GM18951 (cell line): ENCODE data around the gene EXOSC2.
"Not testable (repeated sequence)": the region's sequence is repeated elsewhere in the genome, so short reads cannot be mapped to it uniquely, and the experiment has no call there.

Experiments
- POLR2A ChIP-seq: IDR thresholded peaks from 4 replicates; pipeline ENCODE4 v1.6.1; 2011; ENCODE audit warnings: mild to moderate bottlenecking; ENCODE audit not compliant: insufficient read length, insufficient read depth; ENCODE audit errors: extremely low read depth
- in situ Hi-C: fragments of 300-500 bp; cut with MboI; formaldehyde crosslinking; loops from one replicate; pipeline ENCODE4 v1.12.0; 2022; ENCODE audit warnings: low sequenced_read_pairs, mixed read lengths, inconsistent platforms; ENCODE audit not compliant: unreplicated experiment

Gene EXOSC2

DNA sequence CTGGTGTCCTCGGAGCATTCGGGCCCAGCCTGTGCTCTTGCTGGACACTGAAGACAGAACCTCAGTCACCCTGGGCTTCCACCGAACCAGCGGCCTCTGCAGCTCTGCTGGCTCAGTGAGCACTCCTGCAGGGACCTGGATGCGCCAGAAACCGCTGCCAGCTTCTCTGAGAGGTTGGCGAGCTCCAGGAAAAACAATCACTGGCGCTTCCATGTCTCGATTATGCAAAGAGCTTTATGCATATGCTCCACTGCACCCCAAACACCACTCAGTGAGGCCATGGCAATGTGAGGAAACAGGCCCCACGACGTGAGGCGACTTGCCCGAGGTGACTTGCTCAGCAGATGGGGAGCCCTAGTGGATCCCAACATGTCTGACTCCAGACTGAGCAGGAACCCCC is 18.2 kb upstream of the EXOSC2 start:
- in situ Hi-C loops = loop anchor here (10.0 kb wide), 1 partner anchor 211 kb away; no protein-coding TSS in a partner anchor
- TF ChIP-seq POLR2A = no peak

DNA sequence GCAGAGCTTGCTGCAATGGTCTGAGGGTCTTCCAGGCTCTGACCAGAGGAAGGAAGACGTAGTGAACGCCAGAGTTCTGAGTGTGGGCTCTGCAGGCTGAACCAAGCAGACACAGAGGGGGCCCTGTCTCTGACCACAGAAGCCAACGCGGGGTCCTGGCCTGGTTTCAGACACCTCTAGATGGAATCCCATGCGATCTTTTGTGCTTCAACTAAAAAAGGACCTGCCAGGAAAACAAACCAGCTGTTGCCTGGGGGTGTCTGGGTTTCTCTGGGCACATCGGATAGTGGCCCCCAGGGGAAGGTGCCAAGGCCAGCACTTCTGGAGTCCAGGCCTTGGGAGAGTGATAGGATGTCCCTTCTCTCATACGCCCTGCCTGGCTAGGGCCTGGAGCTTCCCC is 16.3 kb upstream of the EXOSC2 start:
- in situ Hi-C loops = loop anchor here (10.0 kb wide), 1 partner anchor 212 kb away; no protein-coding TSS in a partner anchor
- no peak for TF ChIP-seq POLR2A

DNA sequence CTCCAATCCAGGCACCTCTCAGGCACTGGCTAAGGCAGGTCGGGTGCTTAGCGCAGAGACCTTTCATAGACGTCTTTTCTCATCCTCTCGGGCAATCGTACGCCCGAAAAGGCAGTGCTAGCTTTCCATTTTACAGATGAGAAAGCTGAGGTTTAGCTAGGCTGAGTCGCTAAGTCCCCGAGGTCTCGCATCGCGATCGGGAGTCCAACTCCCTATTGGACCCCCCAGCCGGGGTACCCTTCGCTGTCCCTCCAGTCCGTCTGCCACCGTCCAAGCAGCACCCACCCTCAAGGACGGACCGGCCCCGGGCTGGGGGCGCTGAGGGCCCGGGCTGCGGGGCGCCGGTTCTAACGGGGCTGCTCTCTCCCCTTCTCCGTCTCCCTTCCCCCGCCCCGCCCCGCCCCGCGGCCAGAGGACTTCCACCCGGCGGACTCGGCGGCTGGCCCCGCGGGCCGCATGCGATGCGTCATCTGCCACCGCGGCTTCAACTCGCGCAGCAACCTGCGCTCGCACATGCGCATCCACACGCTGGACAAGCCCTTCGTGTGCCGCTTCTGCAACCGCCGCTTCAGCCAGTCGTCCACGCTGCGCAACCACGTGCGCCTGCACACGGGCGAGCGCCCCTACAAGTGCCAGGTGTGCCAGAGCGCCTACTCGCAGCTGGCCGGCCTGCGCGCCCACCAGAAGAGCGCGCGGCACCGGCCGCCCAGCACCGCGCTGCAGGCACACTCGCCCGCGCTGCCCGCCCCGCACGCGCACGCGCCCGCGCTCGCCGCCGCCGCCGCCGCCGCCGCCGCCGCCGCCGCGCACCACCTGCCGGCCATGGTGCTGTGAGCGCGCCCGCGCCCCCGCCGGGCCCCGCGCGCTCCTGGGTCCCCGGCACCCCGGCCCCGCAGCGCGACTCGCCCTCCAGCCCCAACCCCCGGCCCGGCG is 12.5 kb upstream of the EXOSC2 start:
- in situ Hi-C loops = no loop called here
- TF ChIP-seq POLR2A = peak; percentile 22

DNA sequence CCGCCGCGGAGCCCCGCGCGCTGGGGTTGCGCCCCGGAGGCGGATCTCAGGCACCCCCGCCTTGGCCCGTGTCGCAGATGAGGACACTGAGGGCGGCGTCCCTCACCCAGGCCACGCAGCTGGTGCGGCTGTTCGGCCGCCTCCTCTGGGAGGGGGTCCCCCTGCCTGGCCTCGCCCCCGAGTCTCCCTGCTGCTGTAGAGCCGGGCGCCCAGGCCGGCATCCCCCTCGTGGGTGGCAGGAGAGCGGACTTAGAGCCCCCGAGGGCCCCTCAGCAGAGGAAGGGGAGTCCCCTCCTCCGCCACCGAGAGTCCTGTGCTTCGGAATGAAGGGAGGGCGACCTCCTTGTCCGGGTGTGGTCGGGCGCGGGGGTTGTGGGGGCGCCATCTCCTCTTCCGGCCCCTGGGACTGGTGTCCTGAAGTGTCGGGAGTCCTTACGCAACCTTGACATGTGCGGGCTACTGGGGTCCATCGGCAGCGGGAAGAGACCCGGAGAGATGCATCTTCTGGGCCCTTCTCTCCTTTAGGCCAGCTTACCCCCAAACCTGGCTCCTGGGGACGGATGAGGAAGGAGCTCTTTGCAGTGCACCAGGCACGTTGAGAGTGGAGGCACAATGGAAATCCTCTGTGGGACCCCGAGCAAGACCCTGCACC is 11.7 kb upstream of the EXOSC2 start:
- no peak for TF ChIP-seq POLR2A
- in situ Hi-C loops = no loop called here

DNA sequence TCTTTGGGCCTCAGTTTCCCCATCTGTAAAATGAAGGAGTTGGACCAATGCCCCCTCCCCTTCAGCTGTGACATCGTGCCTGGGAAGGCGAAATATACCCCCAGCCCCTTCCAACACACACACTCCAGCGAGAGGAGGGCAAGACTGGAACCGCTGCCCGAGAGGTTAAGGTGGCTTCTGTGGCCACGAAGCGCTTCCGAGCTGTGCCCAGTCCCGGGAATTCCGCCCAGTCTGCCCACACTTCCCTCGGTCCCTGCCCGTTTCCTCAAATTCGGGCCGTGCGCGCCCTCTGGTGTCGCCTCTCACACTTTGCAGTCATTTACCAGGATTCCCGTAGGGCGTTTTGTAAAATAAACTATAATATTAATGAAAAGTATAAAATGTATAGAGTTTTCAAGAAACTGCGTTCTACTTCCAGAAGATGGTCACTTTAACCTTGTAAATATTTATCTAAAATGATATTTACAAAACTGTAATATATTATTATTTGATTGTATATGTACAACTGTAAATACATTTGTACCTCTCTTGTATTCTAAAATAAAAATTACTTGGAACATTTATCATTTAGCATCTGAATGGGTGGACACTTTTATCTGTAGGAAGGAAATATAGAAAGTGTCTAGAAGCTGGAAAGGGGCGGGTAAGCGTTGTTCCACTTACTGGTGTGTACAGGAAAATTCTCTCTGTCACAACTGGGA is 11.0 kb upstream of the EXOSC2 start:
- TF ChIP-seq POLR2A = no peak
- in situ Hi-C loops = no loop called here

DNA sequence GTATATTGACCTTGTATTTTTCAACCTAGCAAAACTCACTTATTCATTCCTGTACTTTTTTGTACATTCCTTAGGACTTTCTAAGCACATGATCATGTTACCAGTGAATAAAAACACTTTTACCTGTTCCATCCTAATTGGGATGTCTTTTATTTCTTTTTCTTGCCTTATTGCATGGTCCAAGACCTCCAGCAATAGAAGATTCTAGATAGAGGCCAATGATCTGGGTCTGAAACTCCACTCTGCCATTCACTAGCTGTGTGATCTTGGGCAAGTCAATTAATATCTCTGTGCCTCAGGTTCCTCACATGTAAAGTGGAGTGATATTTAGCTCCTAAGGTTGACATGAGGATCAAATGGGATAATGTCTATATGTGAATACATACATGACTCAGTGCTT is 8.5 kb upstream of the EXOSC2 start:
- TF ChIP-seq POLR2A = no peak
- in situ Hi-C loops = no loop called here

DNA sequence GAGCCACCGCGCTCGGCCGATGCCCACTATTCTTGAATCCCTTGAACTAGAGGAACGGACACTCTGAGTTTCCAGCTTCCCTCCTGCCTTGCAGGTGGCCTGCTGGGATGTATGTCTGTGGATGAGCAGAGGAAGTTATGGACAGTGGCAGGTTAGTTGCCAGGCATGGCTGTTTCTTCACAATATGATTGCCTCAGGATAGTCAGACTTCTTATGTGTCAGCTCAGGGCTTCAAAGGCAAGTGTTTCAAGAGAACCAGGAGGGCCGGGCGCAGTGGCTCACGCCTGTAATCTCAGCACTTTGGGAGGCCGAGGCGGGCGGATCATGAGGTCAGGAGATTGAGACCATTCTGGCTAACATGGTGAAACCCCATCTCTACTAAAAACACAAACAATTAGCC is 7.6 kb upstream of the EXOSC2 start:
- in situ Hi-C loops = not testable (repeated sequence)

DNA sequence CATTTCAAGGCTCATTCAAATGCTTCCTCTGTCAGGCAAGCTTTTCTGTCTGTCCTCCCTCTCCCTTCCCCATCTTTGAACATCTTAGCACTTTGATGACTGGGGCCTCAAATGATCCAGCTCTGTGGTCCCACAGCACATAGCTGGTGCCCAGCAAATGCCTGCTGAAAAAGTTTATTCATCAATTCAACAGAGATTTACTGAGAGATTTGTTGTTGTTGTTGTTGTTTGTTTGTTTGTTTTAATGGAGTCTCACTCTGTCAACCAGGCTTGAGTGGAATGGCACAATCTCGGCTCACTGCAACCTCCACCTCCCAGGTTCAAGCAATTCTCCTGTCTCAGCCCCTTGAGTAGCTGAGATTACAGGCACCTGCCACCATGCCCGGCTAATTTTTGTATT is 6.0 kb upstream of the EXOSC2 start:
- no peak for TF ChIP-seq POLR2A
- in situ Hi-C loops = no loop called here

DNA sequence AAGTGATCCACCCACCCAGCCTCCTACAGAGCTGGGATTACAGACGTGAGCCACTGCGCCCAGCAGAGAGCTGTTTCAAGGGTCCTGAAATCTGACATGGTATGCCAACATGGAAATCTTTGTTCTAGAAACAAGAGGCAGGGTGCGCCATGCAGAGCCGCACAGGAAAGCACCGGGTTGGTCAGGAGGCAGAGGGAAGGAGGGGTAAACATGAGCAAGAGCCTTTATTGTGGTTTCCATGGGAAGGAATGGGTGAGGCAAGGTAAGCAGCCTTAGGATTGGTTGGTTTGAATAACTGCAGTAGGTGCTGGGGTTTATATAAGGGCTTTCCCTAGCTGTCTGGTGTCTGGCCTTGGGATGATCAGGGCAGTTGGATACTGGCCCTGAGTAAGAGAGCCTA is 5.5 kb upstream of the EXOSC2 start:
- in situ Hi-C loops = no loop called here
- TF ChIP-seq POLR2A = no peak

DNA sequence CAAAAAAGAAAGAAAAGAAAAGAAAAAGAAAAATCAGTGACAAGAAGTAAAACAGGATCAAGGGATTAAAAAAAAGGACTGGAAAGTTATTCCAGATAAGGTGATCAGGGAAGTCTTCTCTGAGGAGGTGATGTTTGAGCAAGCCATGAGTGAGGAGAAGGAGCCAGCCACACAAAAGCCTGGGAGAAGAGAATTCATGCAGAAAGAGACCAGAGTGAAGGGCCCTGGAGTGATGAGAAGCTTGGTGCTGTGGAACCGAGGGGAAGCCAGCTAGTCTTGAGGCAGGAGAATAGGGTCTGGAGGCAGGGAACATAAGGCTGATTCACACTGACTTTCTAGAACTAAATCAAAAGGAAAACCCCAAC is 4.0 kb upstream of the EXOSC2 start:
- TF ChIP-seq POLR2A = no peak
- in situ Hi-C loops = no loop called here

DNA sequence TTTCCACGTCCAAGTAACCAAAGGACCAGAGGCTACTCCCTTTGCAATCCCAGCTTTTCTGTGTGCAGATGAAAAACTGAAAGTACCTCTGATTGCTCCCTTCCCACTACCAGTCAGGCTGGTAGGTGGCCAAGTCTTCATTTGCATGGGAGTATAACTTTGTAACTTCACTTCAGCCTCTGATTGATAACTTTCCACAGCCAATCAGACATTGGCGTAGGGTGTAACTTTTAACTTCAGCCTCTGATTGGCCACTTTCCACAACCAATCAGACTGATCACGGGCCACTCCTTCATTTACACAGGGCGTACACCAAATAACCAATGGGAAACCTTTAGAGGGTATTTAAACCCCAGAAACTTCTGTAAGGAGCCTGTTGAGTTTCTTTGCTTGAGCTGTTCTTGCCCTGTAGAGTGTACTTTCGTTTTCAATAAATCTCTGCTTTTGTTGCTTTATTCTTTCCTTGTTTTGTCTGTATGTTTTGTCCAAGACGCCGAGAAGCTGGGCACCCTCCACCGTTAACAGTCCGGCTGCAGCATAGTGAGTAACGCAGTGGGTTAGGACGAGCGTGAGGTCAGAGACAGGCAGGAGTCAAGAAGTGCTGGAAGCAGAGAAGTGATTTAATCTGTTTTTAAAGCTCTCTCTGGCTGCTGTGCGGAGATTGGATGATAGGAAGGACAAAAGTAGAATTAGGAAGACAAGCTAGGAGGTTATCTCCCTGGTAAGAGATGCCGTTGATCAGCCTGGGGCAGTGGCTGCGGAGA is 3.5 kb upstream of the EXOSC2 start:
- TF ChIP-seq POLR2A = no peak
- in situ Hi-C loops = no loop called here

DNA sequence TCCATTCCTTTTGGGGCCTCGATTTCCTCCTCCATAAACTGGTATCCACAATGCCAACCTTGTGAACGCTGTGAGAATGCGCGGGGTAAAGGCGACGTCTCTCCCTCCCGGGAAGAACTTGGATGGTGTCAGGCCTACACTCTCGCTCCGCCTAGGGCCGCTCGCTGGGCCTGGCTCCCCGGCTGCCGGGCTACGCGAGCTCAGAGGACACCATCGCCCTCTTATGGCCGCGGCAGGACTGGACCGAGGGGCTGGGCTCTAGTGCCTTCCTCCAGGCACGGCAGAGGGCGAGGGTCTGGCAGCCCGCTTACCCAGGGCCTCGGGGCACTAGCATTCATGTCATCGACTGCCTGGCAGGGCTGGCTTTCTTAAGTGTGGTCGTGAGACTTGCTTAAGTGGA is 1.3 kb upstream of the EXOSC2 start:
- TF ChIP-seq POLR2A = no peak
- in situ Hi-C loops = no loop called here

DNA sequence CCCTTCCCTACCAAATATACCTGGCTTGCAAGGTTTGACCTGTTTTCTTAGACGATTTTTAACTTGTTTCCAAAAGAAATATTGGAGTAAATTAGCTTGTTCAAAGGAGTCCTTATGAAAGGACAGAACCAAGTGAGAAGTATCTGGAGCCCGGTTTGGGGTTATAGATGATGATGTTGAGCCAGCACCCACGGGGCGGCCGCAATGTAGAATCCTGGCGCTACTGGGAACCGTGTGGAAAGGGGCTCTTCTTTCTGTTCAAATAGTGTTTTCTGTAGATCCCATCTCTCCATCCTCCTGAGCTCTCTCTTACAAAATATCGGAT is 517 bp upstream of the EXOSC2 start:
- no peak for TF ChIP-seq POLR2A
- in situ Hi-C loops = no loop called here
